Activated CD4-positive, alpha-beta T cell treated with anti-CD3 and anti-CD28 coated beads, Interleukin-10, Interleukin-2, amounts not matched to agents 100 ng/mL and 50 ng/mL, durations not matched to agents 16 hours and 8 hours (primary cell): ENCODE results near the gene TAF4.

Experiments used
- DNase-seq: peaks from one replicate; pipeline ENCODE4 v3.0.0-alpha.2; 2020

TAF4 gene

DNA sequence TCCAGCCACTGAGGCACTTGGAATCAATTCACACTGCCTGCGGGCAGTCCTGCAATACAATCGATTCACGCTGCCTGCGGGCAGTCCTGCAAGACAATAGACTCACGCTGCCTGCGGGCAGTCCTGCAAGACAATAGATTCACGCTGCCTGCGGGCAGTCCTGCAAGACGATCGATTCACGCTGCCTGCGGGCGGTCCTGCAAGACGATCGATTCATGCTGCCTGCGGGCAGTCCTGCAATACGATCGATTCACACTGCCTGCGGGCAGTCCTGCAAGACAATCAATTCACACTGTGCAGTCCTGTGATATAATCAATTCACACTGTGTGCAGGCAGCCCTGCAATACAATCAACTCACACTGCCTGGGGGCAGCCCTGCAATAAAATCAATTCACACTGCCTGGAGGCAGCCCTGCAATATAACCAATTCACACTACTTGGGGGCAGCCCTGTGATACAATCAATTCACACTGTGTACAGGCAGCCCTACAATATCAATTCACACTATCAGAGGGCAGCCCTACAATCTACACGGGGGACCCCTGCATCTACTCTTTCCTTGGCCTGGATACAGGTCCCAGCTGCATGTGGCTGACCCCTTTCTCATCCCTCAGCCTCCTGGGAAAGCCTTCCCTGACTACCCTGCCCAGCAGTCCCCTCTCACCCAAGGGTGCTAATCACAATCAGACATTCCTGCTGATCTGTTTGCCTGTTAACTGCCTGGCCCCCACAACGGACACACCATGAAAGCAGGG is 10.4 kb downstream of the TAF4 start:
- no peak for DNase-seq

DNA sequence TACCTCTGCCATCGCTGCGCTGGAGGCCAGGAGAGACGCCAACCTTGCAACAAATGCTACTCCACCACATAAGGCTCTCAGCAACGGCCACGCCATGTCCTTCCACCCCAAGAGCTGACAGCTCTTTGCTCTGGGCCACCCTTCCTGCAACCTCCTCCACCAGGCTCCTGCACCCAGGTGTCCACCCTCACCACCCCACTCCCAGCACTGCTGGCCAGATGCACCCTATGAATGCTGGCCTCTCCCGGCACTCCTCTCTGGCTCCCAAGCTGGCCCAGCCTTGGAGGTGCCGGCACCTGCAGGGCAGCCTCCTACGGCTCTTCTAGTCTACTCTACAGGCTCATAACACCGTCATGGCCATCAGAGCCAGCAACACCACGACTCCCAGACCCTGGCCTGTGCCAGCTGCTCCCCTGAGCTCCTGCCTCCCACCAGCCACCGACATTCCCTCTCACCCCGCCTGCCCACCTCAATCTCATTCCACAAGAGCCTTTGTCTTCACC is 11.2 kb downstream of the TAF4 start:
- DNase-seq, result no peak

DNA sequence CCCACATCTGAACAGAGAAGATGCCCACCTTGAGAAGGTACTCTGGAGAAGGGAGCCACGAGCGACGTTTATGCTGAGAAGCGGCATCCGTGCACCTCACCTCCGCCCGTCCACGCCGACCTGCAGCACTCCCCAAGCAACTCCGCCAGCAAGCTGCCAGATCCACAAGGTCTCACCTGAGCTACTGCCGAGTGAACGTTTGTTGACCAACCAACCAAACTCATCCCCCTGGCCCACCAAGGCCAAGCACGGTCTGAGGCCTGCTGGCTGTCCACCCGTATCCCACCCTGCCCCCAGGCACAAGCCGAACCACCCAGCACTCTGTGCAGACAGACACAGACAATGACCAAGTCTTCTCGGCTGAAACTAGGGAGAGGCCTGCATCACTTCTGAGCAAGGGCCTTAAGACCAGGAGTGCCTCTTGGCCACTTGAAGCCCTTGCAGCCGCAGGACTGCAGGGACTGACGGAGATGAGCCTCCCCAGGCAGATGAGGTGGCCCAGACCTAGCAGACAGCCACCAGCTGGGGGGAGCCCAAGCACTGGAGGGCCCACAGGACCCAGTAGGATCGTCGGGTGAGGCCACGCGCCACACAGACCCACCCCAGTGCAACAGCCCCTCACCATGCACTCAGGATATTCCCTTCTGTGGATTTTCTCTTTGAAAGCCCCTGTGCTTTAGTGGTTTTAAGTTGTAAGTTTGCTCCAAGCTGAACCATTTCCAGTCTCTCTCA is 12.1 kb downstream of the TAF4 start:
- DNase-seq, result no peak

DNA sequence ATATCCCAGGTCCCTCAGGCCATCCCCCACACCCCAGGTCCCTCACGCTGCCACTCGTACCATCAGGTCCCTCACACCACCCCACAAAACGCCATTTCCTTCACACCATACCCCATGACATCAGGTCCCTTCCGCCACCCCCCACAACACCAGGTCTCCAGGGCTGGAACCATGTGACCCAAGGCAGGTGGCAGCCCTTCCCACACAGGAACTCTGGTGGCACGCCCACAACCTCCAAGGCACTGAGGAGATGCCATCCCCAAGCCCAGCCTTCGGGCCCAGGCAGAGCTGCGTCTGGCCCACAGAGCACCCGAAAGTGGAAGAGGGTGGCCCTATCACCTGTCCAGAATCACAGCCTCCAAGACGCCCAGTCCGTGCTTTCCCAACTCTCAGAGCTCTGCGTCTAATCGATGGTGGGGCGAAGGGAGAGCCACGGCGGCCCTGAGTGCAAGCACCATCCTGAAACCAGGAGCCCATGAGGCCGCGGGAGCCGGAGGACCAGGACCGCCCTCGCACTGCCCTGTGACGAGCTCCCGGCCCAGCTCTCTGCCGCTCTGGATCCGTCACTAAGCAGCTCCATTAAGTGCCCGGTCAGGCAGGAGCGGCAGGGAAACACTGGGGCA is 12.7 kb downstream of the TAF4 start:
- DNase-seq, result no peak

DNA sequence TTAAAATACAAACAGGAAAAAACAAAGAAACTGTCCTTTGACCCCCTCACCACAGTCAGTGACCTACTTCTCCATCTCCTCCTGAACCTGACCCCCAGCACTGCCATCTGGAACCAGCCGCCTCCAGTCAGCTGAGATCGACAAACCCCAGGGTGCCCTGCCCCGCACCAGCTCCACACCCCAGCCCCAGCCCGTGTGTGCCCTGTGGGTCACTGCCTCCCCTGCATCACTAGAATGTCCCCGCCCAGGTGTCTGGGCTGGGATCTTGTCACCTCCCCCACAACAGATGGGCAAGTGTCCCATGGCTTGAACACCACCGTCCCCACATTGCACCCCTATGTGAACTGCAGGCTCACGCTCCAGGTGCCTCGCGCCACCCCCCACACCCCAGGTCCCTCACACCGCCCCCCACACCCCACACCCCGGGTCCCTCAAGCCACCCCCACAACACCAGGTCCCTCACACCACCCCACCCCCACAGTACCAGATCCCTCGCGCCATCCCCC is 13.3 kb downstream of the TAF4 start:
- no peak for DNase-seq

DNA sequence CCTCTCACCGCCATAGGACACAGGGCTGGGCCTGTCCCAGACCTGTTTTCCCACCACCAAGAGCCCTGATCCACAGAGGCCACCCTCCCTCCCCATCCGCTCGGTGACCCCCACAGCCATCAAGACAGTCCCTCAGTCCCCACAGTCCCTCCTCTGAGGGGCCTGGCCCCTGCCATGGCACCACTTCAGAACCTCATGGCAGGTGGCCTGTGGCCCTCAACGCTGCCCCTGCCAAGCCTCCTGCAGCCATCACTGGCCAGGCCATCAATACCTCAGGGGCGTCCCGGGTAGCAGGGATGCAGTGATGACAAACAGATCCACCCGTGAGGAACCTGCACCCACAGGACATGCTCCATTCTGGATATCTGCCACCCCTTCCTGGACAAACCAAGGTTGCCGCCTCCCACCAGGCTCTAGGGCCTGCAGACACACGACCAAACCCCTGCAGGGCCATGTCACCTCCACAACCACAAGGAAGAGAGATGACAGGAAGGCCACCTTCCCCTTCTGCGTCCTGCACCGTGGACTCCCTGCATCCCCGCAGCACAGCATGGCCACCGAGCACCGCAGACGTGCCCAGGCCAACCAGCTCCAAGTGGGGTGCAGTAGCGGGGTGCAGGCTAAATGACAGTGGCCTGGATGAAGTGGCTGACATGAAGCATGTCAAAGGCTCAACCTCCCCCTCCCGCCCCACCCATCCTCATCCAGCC is 14.0 kb downstream of the TAF4 start:
- no peak for DNase-seq

DNA sequence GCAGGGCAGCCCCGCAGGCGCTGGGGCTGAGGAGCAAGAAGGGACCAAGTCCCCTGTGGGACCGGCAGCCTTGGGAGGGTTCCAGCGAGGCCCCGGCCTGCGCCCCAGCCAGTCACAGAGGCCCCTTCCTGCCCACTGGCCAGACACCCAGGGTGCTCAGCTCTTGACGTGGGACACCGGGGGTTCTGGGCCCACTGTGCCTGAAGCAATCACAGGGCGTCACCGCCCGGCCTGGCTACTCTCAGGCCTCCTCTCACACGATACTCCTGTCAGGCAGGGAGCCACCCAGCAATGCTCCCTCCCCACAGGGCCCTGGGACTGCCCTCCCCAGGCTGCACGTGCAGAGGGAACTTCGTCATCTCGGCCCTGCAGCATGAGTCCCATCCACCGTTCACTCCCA is 14.5 kb downstream of the TAF4 start:
- no peak for DNase-seq

DNA sequence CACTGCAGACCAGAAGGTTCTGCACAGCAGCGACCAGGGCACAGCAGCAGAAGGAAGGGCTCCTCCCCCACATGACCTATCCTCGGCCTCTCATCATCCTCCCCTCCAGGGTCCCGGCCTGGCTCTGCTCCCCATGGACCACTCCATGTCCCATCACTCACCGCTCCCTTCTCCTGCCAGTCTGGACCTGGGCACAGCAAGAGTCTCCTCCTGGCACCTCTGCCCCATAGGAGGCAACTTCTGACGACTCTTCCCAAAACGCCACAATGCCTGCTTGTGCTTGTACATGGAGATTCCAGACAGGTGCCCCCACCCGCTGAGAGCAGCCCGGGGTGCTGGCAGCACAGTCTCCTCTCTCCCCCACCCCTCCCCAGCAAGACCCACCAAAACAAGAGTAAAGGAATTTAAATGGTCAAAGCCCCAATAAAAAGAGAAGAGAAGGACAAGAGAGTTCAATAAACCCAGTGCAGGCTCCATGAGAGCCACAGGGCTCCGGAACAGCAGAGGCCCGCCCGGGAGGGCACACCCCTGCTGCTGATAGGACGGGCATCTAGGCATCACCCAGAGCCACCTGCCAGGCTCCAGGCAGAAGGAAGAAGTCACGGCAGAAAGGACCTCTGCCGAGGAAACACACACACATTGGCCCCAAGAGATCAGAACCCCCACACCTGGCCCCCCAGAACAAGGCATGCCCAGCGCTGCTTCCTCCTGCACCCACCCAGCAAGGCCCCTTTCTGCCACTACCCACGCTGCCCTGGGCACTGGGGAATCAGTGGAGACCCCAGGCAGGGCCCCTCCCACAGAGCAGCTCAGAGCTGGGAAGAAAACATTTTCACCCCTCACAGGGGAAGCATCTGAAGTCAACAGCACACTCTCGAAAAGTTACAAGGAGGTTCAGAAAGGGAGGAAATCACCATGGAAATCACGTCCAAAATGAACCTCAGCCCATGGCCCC is 15.2 kb downstream of the TAF4 start:
- no peak for DNase-seq

DNA sequence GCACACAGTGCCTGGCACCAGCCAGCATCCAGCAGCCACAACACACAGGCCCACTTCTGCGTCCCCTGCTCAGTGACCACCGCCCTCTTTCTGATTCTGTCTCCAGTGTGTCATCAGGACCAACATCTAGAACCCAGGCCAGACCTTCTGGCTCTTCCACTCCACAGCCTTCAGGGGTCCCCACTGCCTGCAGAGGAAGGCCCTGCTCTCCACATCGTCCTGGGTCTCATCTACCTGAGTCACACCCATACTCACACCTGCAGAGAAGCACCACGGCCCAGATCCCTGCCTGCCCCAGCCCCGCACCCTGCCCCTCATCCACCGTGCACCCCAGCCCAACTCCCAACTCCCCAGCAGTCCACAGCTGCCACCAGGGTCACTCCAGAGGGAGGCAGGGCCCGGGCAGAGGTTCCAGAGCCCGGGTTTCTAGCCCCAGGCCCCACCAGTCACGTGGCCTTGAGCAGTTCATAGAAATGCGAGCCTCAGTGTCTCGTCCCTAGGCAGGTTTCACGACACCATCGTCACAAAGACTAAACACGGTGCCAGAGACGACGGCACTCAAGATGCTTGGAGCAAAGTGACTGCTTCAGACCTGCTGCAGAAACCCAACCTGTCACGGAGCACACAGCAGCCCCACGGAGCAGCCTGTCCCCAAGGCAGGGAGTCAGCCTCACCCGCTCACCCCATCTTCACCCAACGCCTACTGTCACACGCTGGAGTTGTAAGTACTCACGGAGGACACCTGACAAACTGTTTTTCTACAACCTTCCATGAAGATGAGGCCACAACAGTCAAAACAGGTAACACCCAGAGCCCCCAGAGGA is 16.1 kb downstream of the TAF4 start:
- no peak for DNase-seq

DNA sequence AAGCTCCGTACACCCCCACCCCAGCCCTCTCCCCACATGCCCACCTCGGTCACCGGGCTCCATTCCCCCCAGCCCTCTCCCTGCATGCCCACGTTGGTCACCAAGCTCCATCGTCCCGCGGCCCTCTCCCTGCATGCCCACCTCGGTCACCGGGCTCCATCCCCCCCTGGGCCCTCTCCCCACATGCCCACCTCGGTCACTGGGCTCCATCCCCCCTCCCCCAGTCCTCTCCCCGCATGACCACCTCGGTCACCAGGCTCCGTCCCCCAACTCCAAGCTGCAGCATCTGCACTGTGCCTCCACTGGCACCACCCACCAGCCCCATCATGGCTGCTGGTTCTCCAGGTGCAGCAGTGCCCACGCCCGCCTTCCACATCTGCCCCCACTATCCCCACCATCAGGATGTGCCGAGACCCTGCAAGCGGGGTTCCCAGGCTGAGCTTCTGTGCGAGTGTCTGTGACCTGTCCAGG is 16.8 kb downstream of the TAF4 start:
- DNase-seq, result no peak

DNA sequence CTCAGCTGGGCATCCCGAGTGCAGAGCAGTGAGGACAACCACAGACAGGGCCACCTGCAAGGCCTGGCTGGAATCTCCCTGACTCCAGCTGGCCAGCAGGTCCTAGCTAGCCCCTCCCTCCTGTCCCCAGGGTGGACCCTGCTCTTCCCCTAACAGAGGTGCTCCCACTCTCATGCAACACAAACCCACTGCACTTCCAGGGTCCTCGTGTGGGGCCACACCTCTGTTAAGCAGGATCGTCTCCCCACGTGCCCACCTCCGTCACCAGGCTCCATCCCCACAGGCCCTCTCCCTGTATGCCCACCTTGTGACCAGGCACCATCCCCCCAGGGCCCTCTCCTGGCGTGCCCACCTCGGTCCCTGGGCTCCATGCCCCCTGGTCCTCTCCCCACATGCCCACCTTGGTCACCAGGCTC is 17.3 kb downstream of the TAF4 start:
- DNase-seq, result no peak

DNA sequence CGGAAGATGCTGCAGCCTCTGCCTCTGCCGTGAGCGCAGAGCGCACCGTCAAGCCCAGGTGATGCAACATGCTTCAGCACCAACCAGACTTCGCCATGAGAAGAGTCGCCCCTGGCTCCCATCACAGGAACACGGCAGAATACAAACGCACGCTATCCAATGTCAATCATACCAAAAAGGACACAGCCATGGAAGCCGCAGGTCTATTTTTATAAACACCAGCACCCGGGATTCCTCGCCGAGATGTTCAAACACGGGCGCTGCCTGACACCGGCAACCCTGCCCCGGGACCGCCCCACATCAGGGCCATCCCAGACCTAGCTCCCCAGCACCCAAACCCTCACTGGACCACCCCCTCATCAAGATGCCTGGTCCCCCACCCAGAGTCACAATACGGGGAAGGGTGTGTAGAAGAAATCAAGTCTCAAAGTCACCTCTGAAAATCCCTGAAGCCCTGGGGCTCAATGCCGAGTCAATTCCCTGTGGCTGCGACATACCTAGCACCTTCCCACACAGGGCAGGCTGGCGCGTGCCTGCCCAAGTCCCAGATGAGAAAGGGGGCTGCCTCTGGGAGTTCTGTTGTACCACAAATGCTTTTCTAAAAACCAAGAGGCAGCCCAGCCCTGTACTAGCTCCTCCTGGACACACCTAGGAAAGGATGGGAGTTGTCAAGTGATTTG is 17.9 kb downstream of the TAF4 start:
- no peak for DNase-seq

DNA sequence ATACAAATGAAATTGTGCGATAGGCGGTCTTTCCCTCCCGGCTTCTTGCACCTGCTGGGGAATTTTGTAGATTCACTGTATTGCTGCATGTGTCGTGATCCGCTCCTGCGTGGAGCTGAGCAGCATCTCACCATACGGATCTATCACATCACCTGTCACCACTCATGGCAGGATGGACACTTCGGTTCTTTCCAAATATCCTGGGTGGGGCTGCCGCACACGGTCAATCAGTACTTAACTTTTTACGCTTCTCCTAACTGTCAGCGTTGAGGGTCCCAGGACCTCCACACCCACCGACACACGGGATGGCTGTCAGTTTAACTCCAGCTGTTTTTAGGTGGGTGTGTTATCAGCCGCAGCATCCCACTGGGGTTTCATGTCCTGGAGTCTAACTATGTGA is 19.2 kb downstream of the TAF4 start:
- DNase-seq, result no peak

DNA sequence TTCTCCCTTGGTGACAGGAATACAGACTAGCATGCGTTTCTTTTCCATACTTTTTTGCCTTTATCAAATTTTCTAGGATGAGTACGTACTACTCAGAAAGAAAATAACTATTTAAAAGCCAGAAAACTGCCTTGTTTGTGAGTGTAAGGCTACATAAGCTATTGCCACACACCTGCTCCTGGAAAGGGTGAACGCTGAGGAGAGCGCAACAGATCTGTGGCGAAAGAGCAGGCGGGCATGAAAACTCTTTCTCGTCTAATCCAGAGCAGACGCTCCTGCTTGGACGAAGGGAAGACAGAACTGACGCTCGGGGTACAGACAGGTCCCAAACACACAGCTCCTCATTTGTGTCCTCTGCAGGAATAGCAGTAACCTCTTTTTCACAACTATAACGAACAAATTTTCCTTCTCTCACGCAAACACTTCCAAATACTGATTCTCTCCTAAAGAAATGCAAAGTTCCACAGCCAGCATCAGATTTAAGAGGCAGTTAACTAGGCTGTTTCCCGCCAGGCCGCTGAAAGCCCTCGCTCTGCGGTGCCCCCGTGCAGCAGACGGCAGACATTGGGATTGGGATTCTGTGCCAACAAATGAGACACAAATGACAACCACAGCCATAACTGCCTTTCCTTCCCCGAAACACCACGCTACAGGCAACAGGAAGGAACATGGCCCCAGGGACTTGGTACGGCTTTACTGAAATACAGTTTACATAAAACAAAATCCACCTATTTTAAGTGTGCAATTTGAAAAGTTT is 20.0 kb downstream of the TAF4 start:
- no peak for DNase-seq

DNA sequence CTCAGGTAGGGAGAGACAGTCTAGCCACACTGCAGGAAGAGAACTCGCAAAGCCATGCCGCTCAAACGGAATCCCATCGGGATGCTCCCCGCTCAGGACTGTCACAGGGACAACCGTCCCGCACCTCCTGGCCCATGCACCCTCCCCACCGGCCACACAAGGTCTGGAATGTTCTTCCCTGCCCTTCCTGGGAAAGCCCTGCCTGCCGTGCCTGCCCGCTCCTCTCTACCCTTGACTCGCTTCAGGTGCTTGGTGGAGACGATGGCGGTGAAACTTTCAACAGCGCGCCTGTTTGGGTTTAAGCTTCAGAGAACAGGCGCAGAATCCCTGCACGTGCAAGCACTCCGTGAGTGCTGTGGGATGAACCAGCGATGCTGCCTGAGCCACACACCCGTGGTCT is 20.6 kb downstream of the TAF4 start:
- DNase-seq, result no peak

DNA sequence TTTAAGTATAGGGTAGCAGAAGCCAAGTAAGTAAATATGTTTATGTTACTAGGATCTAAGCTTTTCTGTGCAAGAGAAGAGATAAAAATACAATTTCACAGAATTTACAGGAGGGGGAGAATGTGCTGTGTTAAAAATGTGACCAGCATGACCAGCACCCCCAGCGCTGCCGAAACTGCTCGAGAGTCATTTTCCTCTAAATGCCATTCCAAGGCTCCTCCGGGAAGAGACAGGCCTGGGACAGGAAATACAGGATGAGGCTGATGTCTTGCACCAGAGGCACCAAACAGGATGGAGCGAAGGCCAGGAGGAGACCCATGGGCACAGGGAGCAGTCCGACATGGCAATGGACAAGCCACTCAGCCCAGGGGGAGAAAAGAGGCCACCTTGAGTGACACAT is 21.1 kb downstream of the TAF4 start:
- no peak for DNase-seq

DNA sequence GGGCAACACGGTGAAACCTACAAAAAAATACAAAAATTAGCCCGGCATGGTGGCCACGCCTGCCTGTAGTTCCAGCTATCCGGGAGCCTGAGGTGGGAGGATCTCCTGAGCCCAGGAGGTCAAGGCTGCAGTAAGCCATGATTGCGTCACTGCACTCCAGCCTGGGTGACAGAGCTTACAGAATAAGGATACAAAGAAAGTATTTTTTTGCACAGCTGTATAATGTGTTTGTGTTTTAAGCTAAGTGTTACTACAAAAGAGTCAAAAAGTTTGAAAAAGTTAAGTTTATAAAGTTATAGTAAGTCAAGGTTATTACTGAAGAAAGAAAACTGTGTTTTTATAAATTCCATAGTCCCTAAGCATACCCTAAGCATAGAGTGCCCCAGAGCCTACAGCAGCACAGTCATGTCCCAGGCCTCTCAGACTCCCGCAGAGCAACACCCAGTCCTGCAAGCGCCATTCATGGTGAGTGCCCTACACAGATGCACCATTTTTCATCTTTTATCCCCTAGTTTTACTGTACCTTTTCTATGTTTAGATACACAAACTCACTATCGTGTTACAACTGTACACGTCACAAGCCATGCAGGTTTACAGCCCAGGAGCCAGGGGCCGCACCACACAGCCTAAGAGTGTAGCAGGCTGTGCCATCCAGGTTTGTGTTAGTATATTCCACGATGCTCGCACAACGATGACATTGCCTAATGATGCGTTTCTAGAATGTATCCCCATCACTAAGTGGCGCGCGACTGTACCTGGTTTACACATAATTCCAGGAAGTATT is 22.4 kb downstream of the TAF4 start:
- no peak for DNase-seq

DNA sequence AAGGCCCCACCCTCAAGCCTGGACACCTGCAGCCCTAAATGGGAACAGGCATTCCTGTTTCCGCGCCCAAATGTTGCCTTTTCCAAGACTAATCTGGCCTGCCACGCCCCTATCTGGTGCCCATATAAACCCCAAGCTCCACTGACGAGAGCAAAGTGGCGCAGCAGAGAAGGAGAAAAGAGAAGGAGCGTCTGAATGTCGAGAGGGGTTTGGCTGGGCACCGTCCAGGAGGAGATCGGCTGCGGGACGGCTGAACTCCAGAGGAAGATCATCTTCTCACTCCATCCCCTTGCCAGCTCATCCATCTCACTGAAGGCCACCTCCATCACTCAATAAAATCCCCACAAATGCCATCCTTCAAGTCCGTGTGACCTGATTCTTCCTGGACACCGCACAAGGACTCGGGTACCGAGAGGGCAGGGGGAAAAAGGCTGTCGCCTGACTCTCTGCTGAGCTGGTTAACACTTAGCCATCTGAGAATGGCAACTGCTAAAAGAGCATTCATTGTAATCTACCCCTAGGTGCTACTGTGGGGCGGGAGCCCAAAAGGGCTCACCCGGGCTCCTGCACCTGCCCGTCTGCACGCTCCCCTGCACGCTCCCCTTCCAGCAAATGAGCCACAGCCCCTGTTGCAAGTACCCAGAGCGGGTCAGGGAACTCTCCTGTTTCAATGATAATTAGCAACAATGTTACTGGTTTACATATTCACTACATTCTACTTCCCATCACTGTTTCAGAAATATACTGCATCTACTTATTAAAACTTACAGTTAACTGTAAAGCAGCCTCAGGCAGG is 23.5 kb downstream of the TAF4 start:
- no peak for DNase-seq
